HG03520 (cell line): Measurements from ENCODE around the gene ZNF324B.
A peak's percentile ranks its signal among the peaks of the same experiment; 100 is the strongest.
"Not testable (repeated sequence)": the region's sequence is repeated elsewhere in the genome, so short reads cannot be mapped to it uniquely, and the experiment has no call there.

ENCODE experiments used
- ATAC-seq: cut with Tn5 transposase; IDR thresholded peaks from one replicate; pipeline ENCODE4 v1.9.1; 2021; ENCODE audit warnings: mild to moderate bottlenecking, moderate library complexity; ENCODE audit not compliant: unreplicated experiment

ZNF324B gene

GRCh38 chr19:58479736-58480480, 28.5 kb downstream of the ZNF324B start:
- no peak for ATAC-seq

DNA sequence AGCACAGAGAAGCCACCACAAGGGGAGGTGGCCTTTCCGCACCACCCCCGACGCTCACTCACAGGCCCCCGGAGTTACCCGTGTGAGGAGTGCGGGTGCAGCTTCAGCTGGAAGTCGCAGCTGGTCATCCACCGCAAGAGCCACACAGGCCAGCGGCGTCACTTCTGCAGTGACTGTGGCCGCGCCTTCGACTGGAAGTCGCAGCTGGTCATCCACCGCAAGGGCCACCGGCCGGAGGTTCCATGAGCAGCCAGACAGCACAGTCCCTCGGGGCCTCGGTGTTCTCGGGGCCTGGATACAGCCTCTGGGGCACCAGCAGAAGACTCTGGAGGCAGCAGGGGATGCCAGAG, 29.0 kb downstream of the ZNF324B start:
- no peak for ATAC-seq

GRCh38 chr19:58480831-58481230, 29.4 kb downstream of the ZNF324B start:
- ATAC-seq = no peak

GRCh38 chr19:58482372-58482771, 30.9 kb downstream of the ZNF324B start:
- no peak for ATAC-seq

DNA sequence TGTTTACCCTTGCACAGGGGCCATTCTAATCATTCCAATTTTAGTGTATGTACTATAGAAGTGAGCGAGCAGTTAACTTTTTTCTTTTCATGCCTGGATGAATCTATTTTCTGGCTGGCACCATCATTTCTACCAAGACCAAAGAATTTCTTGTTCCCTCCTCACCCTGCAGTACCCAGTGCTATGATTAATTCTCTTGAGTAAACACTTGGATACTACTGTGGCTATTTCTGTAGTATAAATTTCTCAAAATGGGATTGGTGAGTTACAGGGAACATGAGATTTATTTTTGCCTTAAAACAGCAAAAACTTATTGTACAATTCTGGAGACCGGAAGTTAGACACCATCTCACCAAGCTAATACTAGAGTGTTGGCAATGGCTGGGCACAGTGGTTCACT, 32.4 kb downstream of the ZNF324B start:
- no peak for ATAC-seq

DNA sequence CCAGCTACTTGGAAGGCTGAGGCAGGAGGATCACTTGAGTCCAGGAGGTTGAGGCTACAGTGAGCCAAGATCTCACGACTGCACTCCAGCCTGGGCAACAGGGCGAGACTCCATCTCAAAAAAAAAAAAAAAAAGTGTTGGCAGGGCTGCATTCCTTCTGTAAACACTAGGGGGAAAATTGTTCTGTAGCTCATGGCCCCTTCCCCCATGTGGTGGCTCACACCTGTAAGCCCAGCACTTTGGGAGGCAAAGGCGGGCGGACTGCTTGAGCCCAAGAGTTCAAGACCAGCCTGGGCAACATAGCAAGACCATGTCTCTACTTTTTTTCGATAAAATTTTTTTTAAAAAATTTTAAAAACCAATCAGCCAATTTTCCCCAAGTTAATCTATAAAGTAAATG, 32.9 kb downstream of the ZNF324B start:
- ATAC-seq = not testable (repeated sequence)

DNA sequence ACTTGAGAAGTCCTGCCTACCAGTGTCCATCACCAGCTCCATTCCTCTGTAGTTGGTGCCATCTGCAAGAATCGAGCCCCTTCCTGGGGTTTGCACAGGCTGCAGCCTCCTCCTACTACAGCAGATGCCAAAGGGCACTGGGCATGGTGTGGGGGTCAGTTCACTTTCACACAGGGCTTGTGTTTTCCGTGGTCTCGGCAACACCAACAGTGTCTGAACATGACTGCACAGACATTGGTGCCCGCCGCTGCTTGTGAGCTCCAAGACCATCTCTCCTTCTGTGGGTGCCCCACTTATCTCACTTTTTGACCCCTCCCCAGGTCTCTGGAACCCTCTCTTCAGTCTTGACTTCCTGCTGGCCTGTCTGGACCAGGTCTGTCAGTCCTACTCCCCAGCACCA, 40.0 kb downstream of the ZNF324B start:
- ATAC-seq = no peak

DNA sequence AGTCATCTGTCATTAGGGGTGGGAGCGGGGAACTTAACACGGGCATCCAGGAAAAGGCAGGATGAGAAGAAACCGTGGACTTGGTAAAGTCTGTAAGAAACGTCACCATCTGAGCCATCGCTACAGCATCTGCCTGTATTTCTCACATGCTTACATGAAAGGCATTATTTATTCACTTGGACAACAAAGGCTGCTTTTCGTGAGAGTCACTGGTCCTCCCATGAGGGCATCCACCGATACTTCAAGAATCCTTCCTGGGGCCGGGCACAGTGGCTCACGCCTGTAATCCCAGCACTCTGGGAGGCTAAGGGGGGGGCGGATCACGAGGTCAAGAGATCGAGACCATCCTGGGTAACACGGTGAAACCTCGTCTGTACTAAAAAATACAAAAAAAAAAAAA, 40.8 kb downstream of the ZNF324B start:
- ATAC-seq = no peak

GRCh38 chr19:58497634-58498170, 46.3 kb downstream of the ZNF324B start:
- no peak for ATAC-seq

- ATAC-seq = no peak
Measured at GRCh38 chr19:58498316-58499020, 47.0 kb downstream of the ZNF324B start.

GRCh38 chr19:58499021-58499927, 47.9 kb downstream of the ZNF324B start:
- peak; percentile 83 for ATAC-seq

DNA sequence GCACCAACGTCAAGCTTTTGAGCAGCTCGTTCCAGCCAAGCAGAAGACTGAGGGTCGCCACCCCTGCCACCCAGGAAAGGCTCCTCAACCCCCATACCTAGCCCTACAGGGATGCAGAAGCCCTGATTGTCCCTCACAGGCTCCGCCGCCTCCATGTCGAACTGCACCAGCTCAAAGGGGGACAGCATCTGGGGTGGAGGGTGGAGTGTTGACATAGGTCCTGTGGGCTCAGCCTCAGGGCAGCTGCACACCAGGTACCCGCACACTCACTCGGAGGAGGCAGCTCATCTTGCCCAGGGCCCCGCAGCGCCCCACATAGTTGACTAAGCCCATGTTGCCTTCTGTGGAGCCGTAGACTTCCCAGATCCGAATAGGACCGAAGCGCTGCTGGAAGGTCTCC, 48.8 kb downstream of the ZNF324B start:
- ATAC-seq = no peak
